ENCODE results near the gene REPS2. TPM values are rescaled to one million over a fixed set of nuclear protein-coding genes. Genes with fewer than 3 reads are reported as not detected.
A peak's percentile ranks its signal among the peaks of the same experiment; 100 is the strongest.

Gene REPS2
- total RNA-seq, 2 donors from 2014 or later = 30.7 to 46.5 TPM

DNA sequence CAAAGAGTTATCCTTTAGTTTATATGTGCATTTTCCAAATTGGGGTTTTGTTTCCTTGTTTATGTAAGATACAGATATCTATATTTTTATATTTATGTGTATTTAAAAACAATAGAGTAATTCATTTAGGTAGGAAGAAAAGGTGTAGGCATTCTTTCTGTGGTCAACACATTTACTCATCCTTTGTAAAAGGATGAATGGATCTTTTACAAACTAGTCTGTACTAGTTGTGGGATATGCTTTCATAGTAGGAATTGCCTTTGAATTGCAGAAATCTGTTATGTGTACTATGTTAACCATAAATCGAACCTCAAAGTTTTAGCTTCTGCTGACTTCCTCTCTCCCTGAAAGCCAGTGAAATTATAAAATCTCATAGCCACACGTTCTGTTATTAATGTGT lies 128.5 kb downstream of the REPS2 start:
- Histone ChIP-seq H3K4me1 (replicated peaks) (no peaks in the 10 kb centered on the region), H3K27ac (no peak overlapping the region), H3K36me3 (no peaks in the 10 kb centered on the region), H3K9me3 (no peaks in the 10 kb centered on the region), H3K27me3 (replicated peaks; ENCODE audit: insufficient read depth) (no peaks in the 10 kb centered on the region), H3K4me3 (no peak overlapping the region)
- DNase-seq (ENCODE audit: low spot score) = no peak
- TF ChIP-seq POLR2AphosphoS5 (IDR thresholded peaks at IDR 0.05) (no peak), POLR2A (IDR thresholded peaks at IDR 0.05) (no peak)
- TF ChIP-seq, protein P1, sequence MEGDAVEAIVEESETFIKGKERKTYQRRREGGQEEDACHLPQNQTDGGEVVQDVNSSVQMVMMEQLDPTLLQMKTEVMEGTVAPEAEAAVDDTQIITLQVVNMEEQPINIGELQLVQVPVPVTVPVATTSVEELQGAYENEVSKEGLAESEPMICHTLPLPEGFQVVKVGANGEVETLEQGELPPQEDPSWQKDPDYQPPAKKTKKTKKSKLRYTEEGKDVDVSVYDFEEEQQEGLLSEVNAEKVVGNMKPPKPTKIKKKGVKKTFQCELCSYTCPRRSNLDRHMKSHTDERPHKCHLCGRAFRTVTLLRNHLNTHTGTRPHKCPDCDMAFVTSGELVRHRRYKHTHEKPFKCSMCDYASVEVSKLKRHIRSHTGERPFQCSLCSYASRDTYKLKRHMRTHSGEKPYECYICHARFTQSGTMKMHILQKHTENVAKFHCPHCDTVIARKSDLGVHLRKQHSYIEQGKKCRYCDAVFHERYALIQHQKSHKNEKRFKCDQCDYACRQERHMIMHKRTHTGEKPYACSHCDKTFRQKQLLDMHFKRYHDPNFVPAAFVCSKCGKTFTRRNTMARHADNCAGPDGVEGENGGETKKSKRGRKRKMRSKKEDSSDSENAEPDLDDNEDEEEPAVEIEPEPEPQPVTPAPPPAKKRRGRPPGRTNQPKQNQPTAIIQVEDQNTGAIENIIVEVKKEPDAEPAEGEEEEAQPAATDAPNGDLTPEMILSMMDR (IDR thresholded peaks at IDR 0.05) = no peak
- WGBS = 36% methylated on average over 2 of the region's 2 CpGs
- intact Hi-C loops (cut with DNase I) = no loop called here

DNA sequence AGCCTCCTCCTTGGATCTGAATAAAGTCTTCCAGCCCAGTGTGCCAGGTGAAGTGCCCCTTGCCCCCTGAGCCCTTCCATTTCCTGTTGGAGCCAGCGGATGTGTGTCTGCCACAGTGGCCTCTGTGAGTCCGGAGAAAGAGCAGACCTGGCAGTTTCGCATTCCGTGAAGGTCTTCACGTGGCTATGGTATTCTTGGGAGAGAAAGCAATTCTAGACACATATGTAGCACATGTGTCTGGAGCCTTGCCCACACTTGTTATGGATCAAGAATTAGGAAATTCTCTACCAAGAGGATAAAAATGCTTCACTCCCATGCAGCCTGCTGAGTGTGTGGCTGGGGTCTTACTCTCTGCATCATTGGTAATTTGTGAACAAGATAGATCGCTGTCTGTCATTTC lies 130.9 kb downstream of the REPS2 start:
- TF ChIP-seq, protein P1 (IDR thresholded peaks at IDR 0.05) = no peak
- no peak for TF ChIP-seq POLR2A (IDR thresholded peaks at IDR 0.05)
- TF ChIP-seq POLR2AphosphoS5 (IDR thresholded peaks at IDR 0.05) = no peak
- Histone ChIP-seq H3K36me3 (no peaks in the 10 kb centered on the region), H3K27me3 (replicated peaks; ENCODE audit: insufficient read depth) (no peaks in the 10 kb centered on the region), H3K4me3 (no peak overlapping the region), H3K4me1 (replicated peaks) (no peaks in the 10 kb centered on the region), H3K27ac (peak overlapping the region; percentile 72 to 76), H3K9me3 (no peaks in the 10 kb centered on the region)
- intact Hi-C loops (cut with DNase I) = no loop called here
- DNase-seq (ENCODE audit: low spot score) = no peak
- WGBS = 67% methylated on average over 4 of the region's 6 CpGs

DNA sequence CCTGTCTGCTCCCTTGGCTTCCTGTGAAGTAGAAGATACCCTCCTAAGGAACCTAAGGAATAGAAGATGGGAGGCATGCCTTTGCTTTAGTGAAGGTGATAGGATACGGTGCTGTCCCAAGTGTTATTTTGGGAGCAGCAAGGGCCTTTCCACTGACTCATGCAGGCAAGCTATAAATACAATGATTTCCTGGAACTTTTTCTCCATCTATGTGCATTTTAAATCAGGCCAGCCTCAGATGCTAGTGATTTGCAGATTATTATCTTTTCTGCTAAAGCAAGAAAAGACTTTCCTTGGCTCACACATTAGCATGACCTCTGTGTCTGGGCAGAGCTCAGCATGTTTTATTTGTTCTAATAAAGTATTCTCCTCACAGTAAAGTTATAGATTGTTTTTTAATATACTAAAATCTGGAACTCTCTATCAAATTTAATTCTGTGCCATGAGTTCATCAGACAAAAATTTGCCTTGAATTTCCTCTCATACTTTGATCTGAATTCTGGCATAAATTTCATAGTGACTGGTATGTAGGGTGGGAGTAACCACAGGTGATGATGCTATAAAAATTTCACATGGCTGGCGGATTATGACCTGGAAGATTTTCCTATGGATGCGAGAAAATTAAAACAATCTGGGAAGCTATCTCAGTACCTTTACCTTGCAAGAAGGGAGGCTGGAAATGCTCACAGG lies 131.7 kb downstream of the REPS2 start:
- no peaks in the 10 kb centered on the region for H3K36me3 ChIP-seq
- no peaks in the 10 kb centered on the region for H3K27me3 ChIP-seq (replicated peaks; ENCODE audit: insufficient read depth)
- no peaks in the 10 kb centered on the region for H3K9me3 ChIP-seq
- intact Hi-C loops (cut with DNase I) = no loop called here
- H3K4me3 ChIP-seq = no peak overlapping the region
- peak; percentile 19 for DNase-seq (ENCODE audit: low spot score)
- H3K4me1 ChIP-seq (replicated peaks) = no peaks in the 10 kb centered on the region
- TF ChIP-seq POLR2A (IDR thresholded peaks at IDR 0.05) (no peak), POLR2AphosphoS5 (IDR thresholded peaks at IDR 0.05) (peak; percentile 52)
- TF ChIP-seq, protein P1 (IDR thresholded peaks at IDR 0.05) = no peak
- 23% methylated on average over 3 of the region's 3 CpGs for WGBS
- H3K27ac ChIP-seq = peak overlapping the region; percentile 72 to 76

DNA sequence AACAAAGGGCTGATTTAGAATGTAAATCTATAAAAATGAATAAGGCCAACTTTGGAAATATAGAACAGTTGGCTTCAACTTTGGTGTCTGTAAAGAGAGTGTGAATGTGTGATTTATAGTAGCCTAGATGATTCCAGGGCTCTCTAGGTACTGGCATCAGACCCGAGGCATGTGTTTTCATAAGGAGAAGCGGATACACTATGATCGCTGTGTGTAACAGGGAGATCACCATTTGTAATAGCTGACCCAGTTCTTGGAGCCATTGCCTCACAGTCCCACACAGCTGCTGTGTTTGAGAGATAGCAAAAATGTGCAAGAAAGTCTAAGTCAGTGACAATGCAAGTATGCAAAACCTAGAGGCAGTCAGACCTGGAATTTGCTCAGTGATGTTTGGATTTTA lies 135.1 kb downstream of the REPS2 start:
- H3K27ac ChIP-seq = peak overlapping the region in 1 of 2 donors; percentile 33
- TF ChIP-seq, protein P1 (IDR thresholded peaks at IDR 0.05) = no peak
- no peak for TF ChIP-seq POLR2A (IDR thresholded peaks at IDR 0.05)
- no peak for TF ChIP-seq POLR2AphosphoS5 (IDR thresholded peaks at IDR 0.05)
- 28% methylated on average over 3 of the region's 3 CpGs for WGBS
- H3K27me3 ChIP-seq (replicated peaks; ENCODE audit: insufficient read depth) = no peaks in the 10 kb centered on the region
- H3K36me3 ChIP-seq = no peaks in the 10 kb centered on the region
- no peak overlapping the region for H3K4me3 ChIP-seq
- intact Hi-C loops (cut with DNase I) = no loop called here
- no peaks in the 10 kb centered on the region for H3K4me1 ChIP-seq (replicated peaks)
- no peaks in the 10 kb centered on the region for H3K9me3 ChIP-seq
- no peak for DNase-seq (ENCODE audit: low spot score)

DNA sequence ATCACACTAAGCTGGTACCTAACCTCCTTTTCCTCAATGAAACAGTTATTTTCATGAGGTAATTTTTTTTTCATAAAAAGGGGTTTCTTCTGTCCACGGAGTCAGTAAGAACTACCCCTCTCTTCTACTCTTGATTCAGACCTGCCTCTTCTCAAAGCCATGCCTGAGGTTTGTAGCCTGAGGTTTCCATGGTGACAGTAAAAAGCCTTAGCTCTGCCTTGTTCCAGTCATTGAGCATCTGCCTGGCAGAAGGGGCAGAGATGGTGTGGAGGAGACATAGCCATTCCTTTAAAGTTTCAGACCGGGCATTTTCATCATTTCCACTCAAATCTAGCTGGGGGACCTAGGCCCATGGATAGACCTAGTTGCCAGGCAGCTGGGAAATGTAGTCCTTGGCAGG lies 135.5 kb downstream of the REPS2 start:
- Histone ChIP-seq H3K9me3 (no peaks in the 10 kb centered on the region), H3K36me3 (no peaks in the 10 kb centered on the region), H3K4me1 (replicated peaks) (no peaks in the 10 kb centered on the region), H3K27me3 (replicated peaks; ENCODE audit: insufficient read depth) (no peaks in the 10 kb centered on the region), H3K27ac (no peak overlapping the region), H3K4me3 (no peak overlapping the region)
- 63% methylated on average over 2 of the region's 2 CpGs for WGBS
- DNase-seq (ENCODE audit: low spot score) = no peak
- TF ChIP-seq POLR2AphosphoS5 (IDR thresholded peaks at IDR 0.05) = no peak
- TF ChIP-seq, protein P1 (IDR thresholded peaks at IDR 0.05) = no peak
- TF ChIP-seq POLR2A (IDR thresholded peaks at IDR 0.05) = no peak
- intact Hi-C loops (cut with DNase I) = no loop called here
